ENCODE data around the gene PIGN. TPM values are rescaled to one million over a fixed set of nuclear protein-coding genes. Genes with fewer than 3 reads are reported as not detected.

Gene PIGN
- total RNA-seq, 1 donor from 2014 or later = 29.4 TPM

GRCh38 chr18:62199629-62200028, 12.8 kb upstream of the PIGN start:
- Mint-ChIP-seq H3K4me3 (ENCODE audit: low read depth) (no peak overlapping the region), H3K27me3 (ENCODE audit: low read depth) (no peaks in the 10 kb centered on the region), H3K27ac (no peak overlapping the region), H3K4me1 (ENCODE audit: low read depth) (peaks cover 30% of the 10 kb centered on the region), H3K36me3 (ENCODE audit: low read depth) (peaks cover 15% of the 10 kb centered on the region), H3K9me3 (no peaks in the 10 kb centered on the region)
- DNase-seq (ENCODE audit: low spot score) = no peak
- intact Hi-C loops (cut with micrococcal nuclease) = no loop called here

- DNase-seq (ENCODE audit: low spot score) = no peak
- intact Hi-C loops (cut with micrococcal nuclease) = no loop called here
- peaks cover 22% of the 10 kb centered on the region for H3K36me3 Mint-ChIP-seq (ENCODE audit: low read depth)
- no peaks in the 10 kb centered on the region for H3K9me3 Mint-ChIP-seq
- H3K27me3 Mint-ChIP-seq (ENCODE audit: low read depth) = no peaks in the 10 kb centered on the region
- peaks cover 34% of the 10 kb centered on the region for H3K4me1 Mint-ChIP-seq (ENCODE audit: low read depth)
- H3K4me3 Mint-ChIP-seq (ENCODE audit: low read depth) = no peak overlapping the region
- no peak overlapping the region for H3K27ac Mint-ChIP-seq
Observed at GRCh38 chr18:62198259-62198658, 11.4 kb upstream of the PIGN start.

GRCh38 chr18:62196980-62197379, 10.1 kb upstream of the PIGN start:
- Mint-ChIP-seq H3K27ac (no peak overlapping the region), H3K9me3 (no peaks in the 10 kb centered on the region), H3K27me3 (ENCODE audit: low read depth) (no peaks in the 10 kb centered on the region), H3K4me1 (ENCODE audit: low read depth) (peaks cover 44% of the 10 kb centered on the region), H3K36me3 (ENCODE audit: low read depth) (peaks cover 30% of the 10 kb centered on the region), H3K4me3 (ENCODE audit: low read depth) (no peak overlapping the region)
- intact Hi-C loops (cut with micrococcal nuclease) = no loop called here
- no peak for DNase-seq (ENCODE audit: low spot score)

GRCh38 chr18:62196079-62196478, 9.2 kb upstream of the PIGN start:
- Mint-ChIP-seq H3K27ac (no peak overlapping the region), H3K4me1 (ENCODE audit: low read depth) (peaks cover 50% of the 10 kb centered on the region), H3K36me3 (ENCODE audit: low read depth) (peaks cover 39% of the 10 kb centered on the region), H3K27me3 (ENCODE audit: low read depth) (no peaks in the 10 kb centered on the region), H3K9me3 (no peaks in the 10 kb centered on the region), H3K4me3 (ENCODE audit: low read depth) (no peak overlapping the region)
- intact Hi-C loops (cut with micrococcal nuclease) = no loop called here
- no peak for DNase-seq (ENCODE audit: low spot score)

- Mint-ChIP-seq H3K36me3 (ENCODE audit: low read depth) (peaks cover 47% of the 10 kb centered on the region), H3K9me3 (no peaks in the 10 kb centered on the region), H3K4me1 (ENCODE audit: low read depth) (peaks cover 51% of the 10 kb centered on the region), H3K27me3 (ENCODE audit: low read depth) (no peaks in the 10 kb centered on the region), H3K27ac (no peak overlapping the region), H3K4me3 (ENCODE audit: low read depth) (peak overlapping the region; percentile 97)
- no peak for DNase-seq (ENCODE audit: low spot score)
- intact Hi-C loops (cut with micrococcal nuclease) = loop anchor here (2.0 to 5.0 kb wide), 3 partner anchors 138 to 793 kb away; partner anchors contain the start of gene TNFRSF11A
Observed at GRCh38 chr18:62189208-62189607, 2.4 kb upstream of the PIGN start.

- intact Hi-C loops (cut with micrococcal nuclease) = loop anchor here (1.0 to 5.0 kb wide), 8 partner anchors 61 to 1234 kb away; partner anchors contain the start of genes KDSR, PHLPP1, TNFRSF11A and VPS4B
- Mint-ChIP-seq H3K27ac (peak overlapping the region; percentile 92), H3K27me3 (ENCODE audit: low read depth) (no peaks in the 10 kb centered on the region), H3K4me1 (ENCODE audit: low read depth) (peaks cover 46% of the 10 kb centered on the region), H3K4me3 (ENCODE audit: low read depth) (peak overlapping the region; percentile 97), H3K9me3 (no peaks in the 10 kb centered on the region), H3K36me3 (ENCODE audit: low read depth) (peaks cover 33% of the 10 kb centered on the region)
- DNase-seq (ENCODE audit: low spot score) = peak; percentile 18
Observed at GRCh38 chr18:62187543-62188510, 971 bp upstream of the PIGN start.

GRCh38 chr18:62186499-62186773, 420 bp downstream of the PIGN start:
- Mint-ChIP-seq H3K9me3 (no peaks in the 10 kb centered on the region), H3K27ac (peak overlapping the region; percentile 92), H3K4me1 (ENCODE audit: low read depth) (peaks cover 40% of the 10 kb centered on the region), H3K36me3 (ENCODE audit: low read depth) (peaks cover 20% of the 10 kb centered on the region), H3K27me3 (ENCODE audit: low read depth) (no peaks in the 10 kb centered on the region), H3K4me3 (ENCODE audit: low read depth) (peak overlapping the region; percentile 97)
- intact Hi-C loops (cut with micrococcal nuclease) = loop anchor here (2.0 to 5.0 kb wide), 3 partner anchors 141 to 1180 kb away; partner anchors contain the start of genes KDSR and TNFRSF11A
- no peak for DNase-seq (ENCODE audit: low spot score)

- peaks cover 3% of the 10 kb centered on the region for H3K36me3 Mint-ChIP-seq (ENCODE audit: low read depth)
- H3K4me1 Mint-ChIP-seq (ENCODE audit: low read depth) = peaks cover 18% of the 10 kb centered on the region
- no peaks in the 10 kb centered on the region for H3K9me3 Mint-ChIP-seq
- H3K4me3 Mint-ChIP-seq (ENCODE audit: low read depth) = no peak overlapping the region
- peak; percentile 16 for DNase-seq (ENCODE audit: low spot score)
- no peak overlapping the region for H3K27ac Mint-ChIP-seq
- no peaks in the 10 kb centered on the region for H3K27me3 Mint-ChIP-seq (ENCODE audit: low read depth)
- intact Hi-C loops (cut with micrococcal nuclease) = loop anchor here (1.0 kb wide), 1 partner anchor 66 kb away; no protein-coding TSS in a partner anchor
Observed at GRCh38 chr18:62183578-62184195, 3.2 kb downstream of the PIGN start.

GRCh38 chr18:62182220-62182619, 4.6 kb downstream of the PIGN start:
- intact Hi-C loops (cut with micrococcal nuclease) = loop anchor here (1.0 kb wide), 1 partner anchor 402 kb away; no protein-coding TSS in a partner anchor
- peaks cover 13% of the 10 kb centered on the region for H3K4me1 Mint-ChIP-seq (ENCODE audit: low read depth)
- no peak for DNase-seq (ENCODE audit: low spot score)
- peaks cover 1% of the 10 kb centered on the region for H3K36me3 Mint-ChIP-seq (ENCODE audit: low read depth)
- no peak overlapping the region for H3K4me3 Mint-ChIP-seq (ENCODE audit: low read depth)
- H3K27me3 Mint-ChIP-seq (ENCODE audit: low read depth) = no peaks in the 10 kb centered on the region
- H3K9me3 Mint-ChIP-seq = no peaks in the 10 kb centered on the region
- no peak overlapping the region for H3K27ac Mint-ChIP-seq

GRCh38 chr18:62179213-62179612, 7.6 kb downstream of the PIGN start:
- Mint-ChIP-seq H3K9me3 (no peaks in the 10 kb centered on the region), H3K27me3 (ENCODE audit: low read depth) (no peaks in the 10 kb centered on the region), H3K36me3 (ENCODE audit: low read depth) (no peaks in the 10 kb centered on the region), H3K4me1 (ENCODE audit: low read depth) (peaks cover 10% of the 10 kb centered on the region), H3K4me3 (ENCODE audit: low read depth) (no peak overlapping the region), H3K27ac (no peak overlapping the region)
- intact Hi-C loops (cut with micrococcal nuclease) = no loop called here
- DNase-seq (ENCODE audit: low spot score) = no peak

GRCh38 chr18:62177271-62177670, 9.6 kb downstream of the PIGN start:
- intact Hi-C loops (cut with micrococcal nuclease) = no loop called here
- peaks cover 6% of the 10 kb centered on the region for H3K4me1 Mint-ChIP-seq (ENCODE audit: low read depth)
- H3K4me3 Mint-ChIP-seq (ENCODE audit: low read depth) = no peak overlapping the region
- H3K27ac Mint-ChIP-seq = no peak overlapping the region
- no peaks in the 10 kb centered on the region for H3K36me3 Mint-ChIP-seq (ENCODE audit: low read depth)
- DNase-seq (ENCODE audit: low spot score) = no peak
- no peaks in the 10 kb centered on the region for H3K27me3 Mint-ChIP-seq (ENCODE audit: low read depth)
- no peaks in the 10 kb centered on the region for H3K9me3 Mint-ChIP-seq

GRCh38 chr18:62175521-62175920, 11.3 kb downstream of the PIGN start:
- Mint-ChIP-seq H3K4me3 (ENCODE audit: low read depth) (no peak overlapping the region), H3K4me1 (ENCODE audit: low read depth) (peaks cover 4% of the 10 kb centered on the region), H3K36me3 (ENCODE audit: low read depth) (no peaks in the 10 kb centered on the region), H3K27me3 (ENCODE audit: low read depth) (no peaks in the 10 kb centered on the region), H3K9me3 (no peaks in the 10 kb centered on the region), H3K27ac (no peak overlapping the region)
- intact Hi-C loops (cut with micrococcal nuclease) = no loop called here
- no peak for DNase-seq (ENCODE audit: low spot score)

GRCh38 chr18:62172298-62172697, 14.6 kb downstream of the PIGN start:
- H3K4me3 Mint-ChIP-seq (ENCODE audit: low read depth) = no peak overlapping the region
- no peak overlapping the region for H3K27ac Mint-ChIP-seq
- intact Hi-C loops (cut with micrococcal nuclease) = no loop called here

More at GRCh38 chr18:62172298-62172697, 14.6 kb downstream of the PIGN start:
- Mint-ChIP-seq H3K36me3 (ENCODE audit: low read depth) (no peaks in the 10 kb centered on the region), H3K9me3 (no peaks in the 10 kb centered on the region), H3K27me3 (ENCODE audit: low read depth) (no peaks in the 10 kb centered on the region), H3K4me1 (ENCODE audit: low read depth) (peaks cover 4% of the 10 kb centered on the region)
- no peak for DNase-seq (ENCODE audit: low spot score)

Measured in activated T-helper 2 cell treated with anti-CD3 and anti-CD28 coated beads, Interferon-gamma antibody, Interleukin-2, Interleukin-4, amounts not matched to agents 10 μg/mL and 5 μg/mL and 100 μg/mL, durations not matched to agents 14 hours and 24 hours and 36 hours (primary cell).